Lower leg skin (tissue), 4 donors: ENCODE measurements around the gene PTPRN2. TPM values are rescaled to one million over a fixed set of nuclear protein-coding genes. Genes with fewer than 3 reads are reported as not detected.
"Not testable (repeated sequence)": the region's sequence is repeated elsewhere in the genome, so short reads cannot be mapped to it uniquely, and the experiment has no call there.

Experiments
- DNase-seq, 2 donors: peaks; one replicate each; pipeline ENCODE4 v3.0.0-alpha.2; 2019; ENCODE audit warnings: low spot score in 2 of 2
- H3K4me3 ChIP-seq: fragments of 200-600 bp; sonication (generic); 2 replicates; pipeline ENCODE4 v1.5.1; 2017; ENCODE audit warnings: mild to moderate bottlenecking, low read depth; ENCODE audit not compliant: poor library complexity, severe bottlenecking
- POLR2A ChIP-seq, 2 donors: fragments of 450-650 bp; IDR thresholded peaks; one replicate each; pipeline ENCODE4 v1.6.1; 2016 to 2017; ENCODE audit warnings: antibody characterized with exemption in 2 of 2, mild to moderate bottlenecking in 1 of 2, moderate library complexity in 1 of 2
- WGBS, 2 donors: methylation state at CpG; one replicate each; pipeline ENCODE4 v1.1.5; 2018; 5-methylcytosine and 5-hydroxymethylcytosine counted together
- intact Hi-C: fragments of 100-400 bp; cut with DNase I; formaldehyde crosslinking; loops from one replicate; pipeline ENCODE4 v1.15.0; 2023; ENCODE audit warnings: low total_unique reads
- total RNA-seq, 4 donors: library from RNA; depleted of rRNA; stranded (reverse); fragments of >200 nt; gene quantifications; one replicate each; pipeline ENCODE4 v1.1.0, GENCODE V29; 2016
- TF ChIP-seq, protein P1 (sequence below), 3 donors: fragments of 450-650 bp; IDR thresholded peaks; one replicate each; pipeline ENCODE4 v1.5.1; 2016; ENCODE audit warnings: antibody characterized with exemption in 3 of 3, mild to moderate bottlenecking in 3 of 3, moderate library complexity in 2 of 3

Gene PTPRN2
- total RNA-seq, 4 donors from 2014 or later: 0.11 to 1.6 (median 0.92) TPM

- intact Hi-C loops: no loop called here
- no peak for DNase-seq
- TF ChIP-seq, protein P1, sequence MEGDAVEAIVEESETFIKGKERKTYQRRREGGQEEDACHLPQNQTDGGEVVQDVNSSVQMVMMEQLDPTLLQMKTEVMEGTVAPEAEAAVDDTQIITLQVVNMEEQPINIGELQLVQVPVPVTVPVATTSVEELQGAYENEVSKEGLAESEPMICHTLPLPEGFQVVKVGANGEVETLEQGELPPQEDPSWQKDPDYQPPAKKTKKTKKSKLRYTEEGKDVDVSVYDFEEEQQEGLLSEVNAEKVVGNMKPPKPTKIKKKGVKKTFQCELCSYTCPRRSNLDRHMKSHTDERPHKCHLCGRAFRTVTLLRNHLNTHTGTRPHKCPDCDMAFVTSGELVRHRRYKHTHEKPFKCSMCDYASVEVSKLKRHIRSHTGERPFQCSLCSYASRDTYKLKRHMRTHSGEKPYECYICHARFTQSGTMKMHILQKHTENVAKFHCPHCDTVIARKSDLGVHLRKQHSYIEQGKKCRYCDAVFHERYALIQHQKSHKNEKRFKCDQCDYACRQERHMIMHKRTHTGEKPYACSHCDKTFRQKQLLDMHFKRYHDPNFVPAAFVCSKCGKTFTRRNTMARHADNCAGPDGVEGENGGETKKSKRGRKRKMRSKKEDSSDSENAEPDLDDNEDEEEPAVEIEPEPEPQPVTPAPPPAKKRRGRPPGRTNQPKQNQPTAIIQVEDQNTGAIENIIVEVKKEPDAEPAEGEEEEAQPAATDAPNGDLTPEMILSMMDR (IDR thresholded peaks at IDR 0.05): no peak
- TF ChIP-seq POLR2A (IDR thresholded peaks at IDR 0.05): no peak
- WGBS, 2 donors: 49 to 56% methylated on average over 22 of the region's 22 CpGs
- no peak overlapping the region for H3K4me3 ChIP-seq
Observed at GRCh38 chr7:157668221-157668883, 919.3 kb downstream of the PTPRN2 start.

DNA sequence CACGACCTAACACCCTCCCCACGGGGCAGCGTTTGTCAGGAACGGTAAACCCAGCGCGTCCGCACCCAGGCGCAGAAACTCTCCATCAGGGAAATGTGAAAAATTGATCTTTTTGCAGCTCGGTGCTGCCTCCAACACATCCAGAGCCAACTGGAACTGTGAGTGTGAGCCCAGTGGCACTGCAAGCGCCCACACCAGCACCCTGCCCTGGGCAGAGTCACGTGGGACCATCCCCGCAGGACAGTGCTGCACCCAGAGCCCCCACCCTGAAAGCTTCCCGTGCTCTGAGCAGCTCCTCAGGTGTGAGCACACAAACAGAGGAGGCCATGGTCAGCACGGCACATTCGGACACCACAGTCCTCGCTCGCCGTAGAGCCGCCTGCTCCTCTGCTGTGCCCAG, 919.9 kb downstream of the PTPRN2 start:
- H3K4me3 ChIP-seq: no peak overlapping the region
- WGBS, 2 donors: 85 to 88% methylated on average over 17 to 19 of the region's 19 CpGs

GRCh38 chr7:157667261-157667660, 920.4 kb downstream of the PTPRN2 start:
- TF ChIP-seq, protein P1 (IDR thresholded peaks at IDR 0.05): no peak
- no peak for TF ChIP-seq POLR2A (IDR thresholded peaks at IDR 0.05)
- 91 to 92% methylated on average over 10 to 11 of the region's 12 CpGs for WGBS, 2 donors
- no peak overlapping the region for H3K4me3 ChIP-seq
- intact Hi-C loops: no loop called here
- no peak for DNase-seq

More for the DNA sequence above, 919.9 kb downstream of the PTPRN2 start:
- no peak for DNase-seq
- intact Hi-C loops: no loop called here
- TF ChIP-seq POLR2A (IDR thresholded peaks at IDR 0.05): no peak
- TF ChIP-seq, protein P1 (IDR thresholded peaks at IDR 0.05): no peak

GRCh38 chr7:157666530-157667040, 921.0 kb downstream of the PTPRN2 start:
- TF ChIP-seq POLR2A (IDR thresholded peaks at IDR 0.05): no peak
- TF ChIP-seq, protein P1 (IDR thresholded peaks at IDR 0.05): no peak
- no peak for DNase-seq
- 65 to 72% methylated on average over 11 of the region's 11 CpGs for WGBS, 2 donors
- intact Hi-C loops: no loop called here
- H3K4me3 ChIP-seq: no peak overlapping the region

DNA sequence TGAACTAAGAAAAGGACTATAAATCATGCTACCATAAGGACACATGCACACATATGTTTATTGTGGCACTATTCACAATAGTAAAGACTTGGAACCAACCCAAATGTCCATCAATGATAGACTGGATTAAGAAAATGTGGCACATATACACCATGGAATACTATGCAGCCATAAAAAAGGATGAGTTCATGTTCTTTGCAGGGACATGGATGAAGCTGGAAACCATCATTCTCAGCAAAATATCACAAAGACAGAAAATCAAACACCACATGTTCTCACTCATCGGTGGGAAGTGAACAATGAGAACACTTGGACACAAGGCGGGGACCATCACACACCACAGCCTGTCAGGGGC, 922.0 kb downstream of the PTPRN2 start:
- H3K4me3 ChIP-seq, intact Hi-C loops, DNase-seq: not testable (repeated sequence)
- WGBS, 2 donors: 88 to 96% methylated on average over 2 of the region's 2 CpGs

GRCh38 chr7:157664871-157665633, 922.6 kb downstream of the PTPRN2 start:
- no peak for DNase-seq
- WGBS, 2 donors: 76 to 80% methylated on average over 21 of the region's 21 CpGs

More at GRCh38 chr7:157664871-157665633, 922.6 kb downstream of the PTPRN2 start:
- TF ChIP-seq POLR2A (IDR thresholded peaks at IDR 0.05): no peak
- TF ChIP-seq, protein P1 (IDR thresholded peaks at IDR 0.05): no peak
- intact Hi-C loops: no loop called here
- no peak overlapping the region for H3K4me3 ChIP-seq
